CD14-positive monocyte (primary cell): ENCODE results near the gene MFN1. TPM values are rescaled to one million over a fixed set of nuclear protein-coding genes. Genes with fewer than 3 reads are reported as not detected.

Source experiments
- DNase-seq, 3 donors: peaks; one replicate each; pipeline ENCODE4 v3.0.0-alpha.2; 2011 to 2022
- H2AFZ ChIP-seq: 2 replicates; pipeline ENCODE4 v1.6.0; 2012; ENCODE audit warnings: mild to moderate bottlenecking, low read depth, low read length, inconsistent platforms; ENCODE audit not compliant: insufficient read depth, poor library complexity, severe bottlenecking
- H3K27ac ChIP-seq, 2 donors: 1 replicate in 1 of 2; 2 replicates in 1 of 2; pipeline ENCODE4 v1.5.1; 2012 to 2013; ENCODE audit warnings: low read length in 2 of 2, control low read depth in 1 of 2, inconsistent platforms in 1 of 2, low read depth in 1 of 2, mild to moderate bottlenecking in 1 of 2
- H3K27me3 ChIP-seq, 2 donors: one replicate each; pipeline versions ENCODE4 v1.6.0 to v1.6.1; 2011 to 2013; ENCODE audit warnings: low read length in 2 of 2; ENCODE audit not compliant: control insufficient read depth in 2 of 2, insufficient read depth in 2 of 2
- H3K36me3 ChIP-seq, 2 donors: replicated peaks in 1 of 2; 1 replicate in 1 of 2; 2 replicates in 1 of 2; pipeline versions ENCODE4 v1.5.1 to v1.6.1; 2012 to 2013; ENCODE audit warnings: low read length in 2 of 2, control low read depth in 1 of 2, inconsistent platforms in 1 of 2, mild to moderate bottlenecking in 1 of 2; ENCODE audit not compliant: insufficient read depth in 2 of 2, control insufficient read depth in 1 of 2
- H3K4me1 ChIP-seq, 2 donors: 1 replicate in 1 of 2; 2 replicates in 1 of 2; pipeline versions ENCODE4 v1.5.1 to v1.6.1; 2012 to 2013; ENCODE audit warnings: low read length in 2 of 2, control low read depth in 1 of 2, inconsistent platforms in 1 of 2, mild to moderate bottlenecking in 1 of 2, moderate library complexity in 1 of 2; ENCODE audit not compliant: insufficient read depth in 2 of 2, control insufficient read depth in 1 of 2
- H3K4me2 ChIP-seq: replicated peaks from 2 replicates; pipeline ENCODE3; 2012; ENCODE audit warnings: low read length, moderate library complexity, mild to moderate bottlenecking; ENCODE audit not compliant: poor library complexity, severe bottlenecking; ENCODE audit errors: extremely low read depth
- H3K4me3 ChIP-seq, 3 experiments: fragments of 200-600 bp in 1 of 3; sonication (generic) in 1 of 3; replicated peaks in 1 of 3; 1 replicate in 2 of 3; 2 replicates in 1 of 3; pipeline ENCODE4 v1.5.1; 2011 to 2013; ENCODE audit warnings: low read length in 3 of 3, mild to moderate bottlenecking in 3 of 3, control low read depth in 2 of 3, low read depth in 2 of 3, inconsistent platforms in 1 of 3, moderate library complexity in 1 of 3
- H3K79me2 ChIP-seq: 2 replicates; pipeline ENCODE4 v1.6.0; 2012; ENCODE audit warnings: mild to moderate bottlenecking, control low read depth, inconsistent platforms, low read length, moderate library complexity; ENCODE audit not compliant: insufficient read depth
- H3K9ac ChIP-seq: 2 replicates; pipeline ENCODE4 v1.6.0; 2017; ENCODE audit warnings: low read length, mild to moderate bottlenecking; ENCODE audit not compliant: insufficient read depth, poor library complexity, severe bottlenecking
- H3K9me3 ChIP-seq, 2 donors: replicated peaks in 1 of 2; 1 replicate in 1 of 2; 2 replicates in 1 of 2; pipeline versions ENCODE4 v1.5.1 to v1.6.1; 2012 to 2013; ENCODE audit warnings: low read length in 2 of 2, control low read depth in 1 of 2; ENCODE audit not compliant: control insufficient read depth in 1 of 2, insufficient read depth in 1 of 2
- H4K20me1 ChIP-seq: 2 replicates; pipeline ENCODE4 v1.6.0; 2012; ENCODE audit warnings: mild to moderate bottlenecking, low read length, control low read depth, moderate library complexity; ENCODE audit not compliant: insufficient read depth
- H3K27ac Mint-ChIP-seq, 7 donors: one replicate each; pipeline ENCODE4 v1.8.0; 2020; ENCODE audit warnings: mild to moderate bottlenecking in 7 of 7, mixed read lengths in 7 of 7, moderate library complexity in 6 of 7, inconsistent platforms in 2 of 7
- H3K27me3 Mint-ChIP-seq, 3 donors: one replicate each; pipeline ENCODE4 v1.8.0; 2021 to 2022; ENCODE audit warnings: low read depth in 3 of 3, mild to moderate bottlenecking in 3 of 3, mixed read lengths in 3 of 3, moderate library complexity in 3 of 3, inconsistent platforms in 1 of 3
- H3K36me3 Mint-ChIP-seq, 2 donors: one replicate each; pipeline ENCODE4 v1.8.0; 2020; ENCODE audit warnings: mixed read lengths in 2 of 2, inconsistent platforms in 1 of 2, mild to moderate bottlenecking in 1 of 2
- H3K4me1 Mint-ChIP-seq: one replicate; pipeline ENCODE4 v1.8.0; 2020; ENCODE audit warnings: mild to moderate bottlenecking, mixed read lengths
- H3K4me3 Mint-ChIP-seq, 2 donors: one replicate each; pipeline ENCODE4 v1.8.0; 2020; ENCODE audit warnings: mild to moderate bottlenecking in 2 of 2, mixed read lengths in 2 of 2, moderate library complexity in 1 of 2
- H3K9me3 Mint-ChIP-seq, 7 donors: one replicate each; pipeline ENCODE4 v1.8.0; 2020 to 2022; ENCODE audit warnings: mixed read lengths in 7 of 7, mild to moderate bottlenecking in 6 of 7, moderate library complexity in 6 of 7, inconsistent platforms in 2 of 7
- WGBS: methylation state at CpG from one replicate; pipeline ENCODE4 v1.1.5; 2013; ENCODE audit warnings: missing lambda C conversion rate; ENCODE audit not compliant: insufficient coverage; 5-methylcytosine and 5-hydroxymethylcytosine counted together
- intact Hi-C, 2 donors: fragments of 100-400 bp; cut with micrococcal nuclease; formaldehyde crosslinking; loops; one replicate each; pipeline versions ENCODE4 v1.15.0 to v1.15.1; 2023
- polyA plus RNA-seq, 3 donors: library from polyadenylated mRNA; depleted of rRNA in 1 of 3; unstranded in 2 of 3; stranded (reverse) in 1 of 3; fragments of 300-500 nt in 2 of 3; fragments of >200 nt in 1 of 3; fragmentation: Illumina TruSeq in 2 of 3; gene quantifications; 1 replicate in 2 of 3; 2 replicates in 1 of 3; pipeline ENCODE4 v1.2.3, GENCODE V29; 2012 to 2021
- TF ChIP-seq, protein P1 (sequence below): fragments of 200-600 bp; IDR thresholded peaks from one replicate; pipeline ENCODE4 v1.8.0; 2022; ENCODE audit warnings: antibody characterized with exemption, mild to moderate bottlenecking

MFN1 gene
- polyA plus RNA-seq, 3 donors = 5.6 to 15.2 (median 12.2) TPM

- Mint-ChIP-seq H3K36me3 (peaks cover 55 to 68% of the 10 kb centered on the region in 2 donors), H3K27me3 (no peaks in the 10 kb centered on the region), H3K27ac (no peak overlapping the region), H3K4me3 (no peak overlapping the region), H3K4me1 (no peaks in the 10 kb centered on the region), H3K9me3 (peaks cover 0 to 2% (median 0%) of the 10 kb centered on the region in 7 donors)
- DNase-seq = no peak
- no peak overlapping the region for H2AFZ ChIP-seq
- TF ChIP-seq, protein P1, sequence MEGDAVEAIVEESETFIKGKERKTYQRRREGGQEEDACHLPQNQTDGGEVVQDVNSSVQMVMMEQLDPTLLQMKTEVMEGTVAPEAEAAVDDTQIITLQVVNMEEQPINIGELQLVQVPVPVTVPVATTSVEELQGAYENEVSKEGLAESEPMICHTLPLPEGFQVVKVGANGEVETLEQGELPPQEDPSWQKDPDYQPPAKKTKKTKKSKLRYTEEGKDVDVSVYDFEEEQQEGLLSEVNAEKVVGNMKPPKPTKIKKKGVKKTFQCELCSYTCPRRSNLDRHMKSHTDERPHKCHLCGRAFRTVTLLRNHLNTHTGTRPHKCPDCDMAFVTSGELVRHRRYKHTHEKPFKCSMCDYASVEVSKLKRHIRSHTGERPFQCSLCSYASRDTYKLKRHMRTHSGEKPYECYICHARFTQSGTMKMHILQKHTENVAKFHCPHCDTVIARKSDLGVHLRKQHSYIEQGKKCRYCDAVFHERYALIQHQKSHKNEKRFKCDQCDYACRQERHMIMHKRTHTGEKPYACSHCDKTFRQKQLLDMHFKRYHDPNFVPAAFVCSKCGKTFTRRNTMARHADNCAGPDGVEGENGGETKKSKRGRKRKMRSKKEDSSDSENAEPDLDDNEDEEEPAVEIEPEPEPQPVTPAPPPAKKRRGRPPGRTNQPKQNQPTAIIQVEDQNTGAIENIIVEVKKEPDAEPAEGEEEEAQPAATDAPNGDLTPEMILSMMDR = no peak
- intact Hi-C loops = no loop called here
- H3K27ac ChIP-seq = no peak overlapping the region
- H4K20me1 ChIP-seq = peaks cover 5% of the 10 kb centered on the region
- H3K36me3 ChIP-seq = peaks cover 65 to 84% of the 10 kb centered on the region in 2 donors
- H3K9ac ChIP-seq = no peak overlapping the region
- no peak overlapping the region for H3K4me3 ChIP-seq
- H3K79me2 ChIP-seq = no peaks in the 10 kb centered on the region
- H3K4me1 ChIP-seq = no peaks in the 10 kb centered on the region
- H3K27me3 ChIP-seq = no peaks in the 10 kb centered on the region
- no CpG with 5 or more reads among the region's 2 CpGs for WGBS
- H3K9me3 ChIP-seq = no peaks in the 10 kb centered on the region
- H3K4me2 ChIP-seq = no peak overlapping the region
These were observed 69.2 kb downstream of the MFN1 start for GRCh38 chr3:179416681-179417080.

- Mint-ChIP-seq H3K27me3 (no peaks in the 10 kb centered on the region), H3K27ac (no peak overlapping the region), H3K9me3 (no peaks in the 10 kb centered on the region), H3K4me3 (no peak overlapping the region), H3K4me1 (no peaks in the 10 kb centered on the region), H3K36me3 (peaks cover 49 to 63% of the 10 kb centered on the region in 2 donors)
- H3K36me3 ChIP-seq = peaks cover 51 to 81% of the 10 kb centered on the region in 2 donors
- no peaks in the 10 kb centered on the region for H3K9me3 ChIP-seq
- peaks cover 12% of the 10 kb centered on the region for H4K20me1 ChIP-seq
- WGBS = 73% methylated on average over 2 of the region's 3 CpGs
- no peaks in the 10 kb centered on the region for H3K4me1 ChIP-seq
- DNase-seq = no peak
- H3K4me3 ChIP-seq = no peak overlapping the region
- peaks cover 5% of the 10 kb centered on the region for H3K79me2 ChIP-seq
- H3K27me3 ChIP-seq = no peaks in the 10 kb centered on the region
- no peak overlapping the region for H3K27ac ChIP-seq
- no peak overlapping the region for H2AFZ ChIP-seq
- H3K4me2 ChIP-seq = no peak overlapping the region
- TF ChIP-seq, protein P1 = no peak
- H3K9ac ChIP-seq = no peak overlapping the region
- intact Hi-C loops = no loop called here
These were observed 71.1 kb downstream of the MFN1 start for GRCh38 chr3:179418610-179419009.
